Measurements from ENCODE around the gene BBS1. TPM values are rescaled to one million over a fixed set of nuclear protein-coding genes. Genes with fewer than 3 reads are reported as not detected.
"Not testable (repeated sequence)": the region's sequence is repeated elsewhere in the genome, so short reads cannot be mapped to it uniquely, and the experiment has no call there.

Gene BBS1
- 10 to 100 TPM; 17.8 to 19.3 TPM for total RNA-seq

- ChIA-PET CTCF (interaction anchor here (0.7 to 2.1 kb wide), 4 partner anchors 32 to 324 kb away, joined by 3 to 7 read pairs (median 5); partner anchors contain the start of gene RBM4B), POLR2A (interaction anchor here (1.2 kb wide), 1 partner anchor 36 kb away, joined by 3 read pairs; the partner anchor contains the start of genes ACTN3 and ZDHHC24)
Observed at GRCh38 chr11:66510271-66510989, at the start of gene BBS1. BBS1 (plus strand) TSS chr11:66510635; CDS start chr11:66510660, 25 bp downstream.

- CTCF ChIA-PET, result interaction anchor here (1.0 to 1.4 kb wide), 3 partner anchors 18 to 42 kb away, joined by 3 read pairs; partner anchors contain the start of genes DPP3 and MRPL11
- POLR2A ChIA-PET, result interaction anchor here (1.4 kb wide), 1 partner anchor 18 kb away, joined by 5 read pairs; the partner anchor contains the start of gene DPP3
Observed at GRCh38 chr11:66462010-66462409, 48.4 kb upstream of the BBS1 start.

- CTCF ChIA-PET, result interaction anchor here (0.6 kb wide), 1 partner anchor 114 kb away, joined by 4 read pairs; no protein-coding TSS in a partner anchor
- POLR2A ChIA-PET, result interaction anchor here (1.4 kb wide), 1 partner anchor 17 kb away, joined by 5 read pairs; the partner anchor contains the start of gene DPP3
Observed at GRCh38 chr11:66462911-66463310, 47.5 kb upstream of the BBS1 start.

GRCh38 chr11:66464116-66464515 lies 46.3 kb upstream of the BBS1 start:
- POLR2A ChIA-PET, result not testable (repeated sequence)
- CTCF ChIA-PET, result interaction anchor here (0.7 to 1.2 kb wide), 2 partner anchors 25 to 45 kb away, joined by 3 to 4 read pairs; partner anchors contain the start of gene MRPL11

- ChIA-PET POLR2A (no interaction called here), CTCF (interaction anchor here (1.2 to 3.3 kb wide), 2 partner anchors 14 to 26 kb away, joined by 4 to 20 read pairs; partner anchors contain the start of genes DPP3 and MRPL11)
Observed at GRCh38 chr11:66464916-66465315, 45.5 kb upstream of the BBS1 start.

- ChIA-PET CTCF (interaction anchor here (1.6 to 3.3 kb wide), 2 partner anchors 13 to 27 kb away, joined by 5 to 20 read pairs; partner anchors contain the start of genes DPP3 and MRPL11), POLR2A (interaction anchor here (0.5 to 1.3 kb wide), 2 partner anchors 213 to 350 kb away, joined by 3 to 5 read pairs; no protein-coding TSS in a partner anchor)
Observed at GRCh38 chr11:66465373-66466224, 44.8 kb upstream of the BBS1 start.

GRCh38 chr11:66466225-66467033 lies 44.0 kb upstream of the BBS1 start, which contains the start of gene PELI3:
PELI3 (plus strand) TSS chr11:66466905; CDS start chr11:66468129, 1,224 bp downstream.
- CTCF ChIA-PET, result interaction anchor here (0.6 to 3.3 kb wide), 5 partner anchors 12 to 481 kb away, joined by 3 to 20 read pairs (median 3); partner anchors contain the start of genes DPP3 and MRPL11

GRCh38 chr11:66467034-66467659 lies 43.3 kb upstream of the BBS1 start:
- ChIA-PET CTCF (interaction anchor here (0.7 to 3.3 kb wide), 3 partner anchors 12 to 58 kb away, joined by 3 to 20 read pairs (median 3); partner anchors contain the start of genes DPP3 and MRPL11), POLR2A (interaction anchor here (0.9 to 1.6 kb wide), 3 partner anchors 13 to 211 kb away, joined by 5 to 10 read pairs (median 9); partner anchors contain the start of genes DPP3 and RBM14)

More at GRCh38 chr11:66466225-66467033, 44.0 kb upstream of the BBS1 start, which contains the start of gene PELI3:
- POLR2A ChIA-PET, result interaction anchor here (0.5 to 1.6 kb wide), 11 partner anchors 13 to 492 kb away, joined by 3 to 10 read pairs (median 3); partner anchors contain the start of genes BRMS1, DPP3, RBM14 and RBM4B

- CTCF ChIA-PET, result interaction anchor here (0.7 to 3.3 kb wide), 2 partner anchors 11 to 29 kb away, joined by 3 to 20 read pairs; partner anchors contain the start of genes DPP3 and MRPL11
- POLR2A ChIA-PET, result interaction anchor here (0.7 to 1.6 kb wide), 3 partner anchors 12 to 592 kb away, joined by 3 to 10 read pairs (median 3); partner anchors contain the start of gene DPP3
Observed at GRCh38 chr11:66467756-66468155, 42.7 kb upstream of the BBS1 start.

GRCh38 chr11:66468691-66469090 lies 41.7 kb upstream of the BBS1 start:
- ChIA-PET CTCF (interaction anchor here (1.4 kb wide), 1 partner anchor 10 kb away, joined by 5 read pairs; no protein-coding TSS in a partner anchor), POLR2A (interaction anchor here (1.0 kb wide), 1 partner anchor 12 kb away, joined by 3 read pairs; the partner anchor contains the start of gene DPP3)

GRCh38 chr11:66469441-66469840 lies 41.0 kb upstream of the BBS1 start:
- CTCF ChIA-PET, result interaction anchor here (0.7 to 1.5 kb wide), 3 partner anchors 9 to 109 kb away, joined by 3 to 5 read pairs (median 3); partner anchors contain the start of gene MRPL11
- POLR2A ChIA-PET, result interaction anchor here (0.7 kb wide), 1 partner anchor 143 kb away, joined by 4 read pairs; no protein-coding TSS in a partner anchor

- CTCF ChIA-PET, result interaction anchor here (1.0 to 1.5 kb wide), 4 partner anchors 9 to 61 kb away, joined by 3 to 5 read pairs (median 3); partner anchors contain the start of genes DPP3 and MRPL11
Observed at GRCh38 chr11:66470015-66470414, 40.4 kb upstream of the BBS1 start.

GRCh38 chr11:66471142-66471541 lies 39.3 kb upstream of the BBS1 start:
- POLR2A ChIA-PET, result no interaction called here
- CTCF ChIA-PET, result interaction anchor here (1.0 to 1.2 kb wide), 2 partner anchors 9 to 63 kb away, joined by 3 read pairs; partner anchors contain the start of gene DPP3

More at GRCh38 chr11:66470015-66470414, 40.4 kb upstream of the BBS1 start:
- POLR2A ChIA-PET, result interaction anchor here (0.6 to 0.9 kb wide), 3 partner anchors 24 to 143 kb away, joined by 3 to 6 read pairs (median 4); no protein-coding TSS in a partner anchor

- ChIA-PET POLR2A (no interaction called here), CTCF (interaction anchor here (0.5 to 0.6 kb wide), 2 partner anchors 441 to 1791 kb away, joined by 5 read pairs; no protein-coding TSS in a partner anchor)
Observed at GRCh38 chr11:66472054-66472453, 38.4 kb upstream of the BBS1 start.

GRCh38 chr11:66473167-66473566 lies 37.3 kb upstream of the BBS1 start:
- CTCF ChIA-PET, result no interaction called here

GRCh38 chr11:66473608-66474515 lies 36.6 kb upstream of the BBS1 start:
- CTCF ChIA-PET, result no interaction called here
- POLR2A ChIA-PET, result no interaction called here

More at GRCh38 chr11:66473167-66473566, 37.3 kb upstream of the BBS1 start:
- POLR2A ChIA-PET, result no interaction called here
